GM18861 (cell line): ENCODE results near the gene RNF111.
"Not testable (repeated sequence)": the region's sequence is repeated elsewhere in the genome, so short reads cannot be mapped to it uniquely, and the experiment has no call there.

Experiments
- ATAC-seq: cut with Tn5 transposase; IDR thresholded peaks from one replicate; pipeline ENCODE4 v1.9.1; 2021; ENCODE audit not compliant: unreplicated experiment

The RNF111 gene

DNA sequence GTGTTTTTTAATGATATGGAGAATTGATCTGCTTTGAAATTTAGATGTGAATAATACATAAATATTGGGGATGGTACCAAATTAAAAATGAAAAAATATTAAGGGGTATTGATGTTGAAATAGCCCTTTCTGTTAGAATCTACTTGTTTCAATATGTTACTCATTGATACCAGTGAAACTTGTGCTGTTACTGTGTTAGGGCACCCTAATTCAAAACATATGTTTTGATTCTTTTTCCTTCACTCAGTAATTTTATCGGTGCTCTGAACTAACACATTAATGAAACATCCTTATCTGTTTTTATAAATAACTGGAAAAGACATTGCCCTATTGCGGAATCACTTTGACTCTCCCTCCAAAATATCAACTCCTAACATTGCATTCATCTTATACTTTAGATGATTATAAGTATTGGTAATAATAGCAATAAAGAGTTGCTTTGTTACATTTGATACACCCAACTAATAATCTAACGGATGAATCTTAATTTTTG is 65.5 kb downstream of the RNF111 start:
- ATAC-seq = no peak

DNA sequence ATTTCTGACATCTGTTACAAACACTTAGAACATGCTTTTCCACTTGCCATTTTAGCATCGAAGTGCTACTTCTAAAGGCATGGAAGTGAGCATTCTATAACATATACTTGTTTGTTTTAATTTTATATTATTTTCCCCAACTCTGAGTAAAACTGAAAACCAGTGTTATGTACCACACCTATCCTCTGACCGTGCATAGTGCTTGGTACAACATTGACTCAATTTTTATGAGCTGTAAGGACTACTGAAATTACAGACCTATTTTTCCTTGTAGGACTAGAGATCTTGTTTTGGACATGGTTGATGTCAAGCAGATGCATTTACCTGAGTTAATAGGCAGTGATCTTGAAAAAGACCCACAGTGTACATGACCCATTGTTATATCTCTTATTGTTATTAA is 66.0 kb downstream of the RNF111 start:
- no peak for ATAC-seq

GRCh38 chr15:59059076-59059597 is 71.7 kb downstream of the RNF111 start:
- ATAC-seq = no peak

DNA sequence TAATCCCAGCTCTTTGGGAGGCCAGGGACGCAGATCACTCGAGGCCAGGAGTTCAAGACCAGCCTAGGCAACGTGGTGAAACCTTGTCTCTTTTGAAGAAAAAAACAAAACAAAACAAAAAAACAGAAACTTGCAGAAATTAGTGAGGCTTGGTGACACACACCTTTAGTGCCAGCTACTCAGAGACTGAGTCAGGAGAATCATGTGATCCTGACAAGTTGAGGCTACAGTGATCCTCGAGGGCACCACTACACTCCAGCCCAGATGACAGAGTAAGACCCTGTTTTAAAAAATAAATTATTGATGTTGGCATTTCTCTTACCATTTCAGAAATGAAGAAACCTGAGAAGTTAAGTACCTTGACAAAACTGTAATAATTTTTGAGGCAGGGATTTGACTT is 72.9 kb downstream of the RNF111 start:
- no peak for ATAC-seq

- no peak for ATAC-seq
Measured at GRCh38 chr15:59063042-59063441, 75.6 kb downstream of the RNF111 start.

DNA sequence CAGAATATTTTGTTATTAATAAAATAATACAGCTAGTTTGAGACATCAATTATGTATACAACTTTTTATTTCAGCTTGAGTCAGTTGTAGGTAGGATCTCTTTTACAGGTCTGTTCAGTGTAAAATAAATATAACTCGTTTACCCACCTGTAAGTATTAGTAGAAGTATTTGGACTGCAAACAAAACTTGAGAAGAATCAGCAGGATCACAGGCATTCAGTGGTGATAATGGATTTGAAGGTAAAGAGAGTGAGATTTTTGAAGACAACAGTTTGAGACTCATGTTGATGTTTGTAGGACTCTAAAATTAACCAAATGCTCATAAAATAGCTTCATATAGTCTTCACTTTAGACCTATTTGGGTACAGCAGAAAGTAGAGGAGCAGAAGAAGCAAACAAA is 82.0 kb downstream of the RNF111 start:
- ATAC-seq = no peak

- ATAC-seq = no peak
Measured at GRCh38 chr15:59074607-59075006, 87.1 kb downstream of the RNF111 start.

GRCh38 chr15:59087731-59088130 is 100.3 kb downstream of the RNF111 start:
- ATAC-seq = no peak

DNA sequence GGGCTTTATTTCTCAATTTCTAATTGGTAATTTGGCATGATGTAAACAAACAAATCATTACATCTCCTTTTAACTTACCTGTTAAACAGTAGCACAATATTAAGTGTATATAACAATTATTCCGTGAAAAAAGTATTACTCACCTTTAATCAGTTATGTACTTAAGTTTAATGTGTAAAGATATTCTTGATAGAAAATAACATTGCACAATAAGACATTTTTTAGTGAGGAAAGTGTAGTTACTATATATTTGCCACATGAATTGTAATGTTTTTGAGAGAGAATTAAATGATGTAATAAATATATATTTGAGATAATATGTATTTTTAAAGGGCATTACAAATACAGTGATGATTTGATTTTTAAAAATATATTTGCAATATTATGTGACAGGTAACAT is 106.6 kb downstream of the RNF111 start:
- no peak for ATAC-seq

DNA sequence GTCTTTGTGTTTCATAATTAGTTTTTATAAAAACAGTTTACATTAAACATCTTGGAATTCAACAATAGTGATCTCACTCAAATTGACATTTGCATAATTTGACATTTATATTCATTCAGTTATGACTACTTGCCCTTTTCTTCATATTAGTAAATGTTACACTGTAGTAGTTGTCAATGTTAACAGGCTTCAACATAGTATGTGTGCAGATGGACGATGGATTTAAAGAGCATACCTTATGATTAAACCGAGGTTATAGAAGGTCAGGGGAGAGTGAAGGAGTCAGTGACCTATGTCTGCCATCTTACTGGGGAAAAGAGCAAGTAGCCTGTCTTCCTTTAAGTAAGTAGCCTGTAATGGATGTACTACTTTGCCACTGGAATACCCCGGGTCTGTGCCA is 109.0 kb downstream of the RNF111 start:
- ATAC-seq = no peak

DNA sequence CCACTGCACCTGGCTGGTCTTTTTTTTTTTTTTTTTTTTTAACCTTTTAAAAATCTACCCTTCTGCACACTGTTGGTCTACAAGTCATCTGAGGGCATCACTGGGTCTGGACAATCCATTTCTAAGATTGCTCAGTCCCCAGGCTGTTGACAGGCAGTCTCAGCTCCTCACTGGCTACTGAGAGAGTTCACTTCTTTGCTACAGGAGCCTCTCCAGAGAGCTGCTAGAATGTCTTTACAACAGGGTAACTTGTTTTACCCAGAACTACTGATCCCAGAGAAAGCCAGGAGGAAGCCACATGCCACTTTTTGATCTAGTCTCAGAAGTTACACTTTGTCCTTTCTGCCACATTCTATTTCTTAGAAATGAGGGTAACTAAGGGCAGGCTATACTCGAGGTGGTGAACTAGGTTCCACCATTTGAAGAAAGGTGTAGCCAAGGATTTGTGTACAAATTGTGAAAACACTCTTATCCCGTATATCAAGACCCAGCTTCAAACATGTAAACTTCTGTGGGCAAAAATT is 111.8 kb downstream of the RNF111 start:
- ATAC-seq = no peak

DNA sequence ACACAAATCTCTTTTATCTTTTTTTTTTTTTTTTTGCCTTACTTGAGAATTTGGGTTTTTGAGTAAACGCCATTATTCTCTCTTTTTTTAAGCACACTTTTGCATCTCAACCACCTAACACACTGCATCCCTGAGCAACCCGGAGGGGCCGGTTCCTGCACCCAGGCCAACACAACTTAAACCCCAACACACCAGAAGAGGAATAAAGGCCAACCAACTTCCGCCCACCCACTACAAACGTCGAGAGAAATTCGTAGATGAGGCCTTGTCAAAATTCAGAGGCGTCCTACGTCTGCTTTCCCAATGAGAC is 117.1 kb downstream of the RNF111 start:
- no peak for ATAC-seq

DNA sequence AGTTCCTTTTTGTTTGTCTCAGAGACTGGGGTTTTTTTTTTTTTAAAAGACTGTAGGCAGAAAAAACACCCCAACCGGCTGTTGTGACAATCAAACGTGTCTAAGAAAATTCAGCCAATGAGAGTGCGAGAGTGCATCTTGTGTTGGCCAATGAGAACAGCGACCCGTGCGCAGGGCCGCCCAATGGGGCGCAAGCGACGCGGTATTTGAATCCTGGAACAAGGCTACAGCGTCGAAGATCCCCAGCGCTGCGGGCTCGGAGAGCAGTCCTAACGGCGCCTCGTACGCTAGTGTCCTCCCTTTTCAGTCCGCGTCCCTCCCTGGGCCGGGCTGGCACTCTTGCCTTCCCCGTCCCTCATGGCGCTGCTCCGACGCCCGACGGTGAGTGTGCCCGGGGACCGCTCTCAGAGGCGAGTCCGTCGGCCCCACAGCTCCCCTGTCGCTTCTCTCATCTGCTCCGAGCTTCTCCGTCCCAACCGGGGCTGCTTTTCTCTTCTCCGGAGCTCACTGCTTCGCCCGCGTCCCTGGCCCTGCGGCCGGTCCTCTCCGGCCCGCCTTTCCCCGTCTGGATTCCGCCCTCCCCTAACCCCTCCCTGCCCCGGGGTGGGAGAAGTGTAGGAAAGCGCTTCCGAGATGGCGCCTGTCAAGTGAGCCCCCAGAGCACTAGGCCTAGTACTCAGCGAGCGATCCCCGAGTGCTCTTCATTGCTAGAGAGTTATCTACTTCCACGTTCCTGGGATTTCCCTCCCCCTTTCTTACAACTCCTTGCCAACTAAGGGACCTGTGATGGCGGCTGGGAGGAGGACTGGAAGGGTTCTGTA is 117.7 kb downstream of the RNF111 start, which contains the start of gene CCNB2:
TSS of gene CCNB2 (plus strand) at position 235 of the 821 bp plus-strand sequence. CDS start at position 358, 123 bp downstream.
- peak; percentile 95 for ATAC-seq

DNA sequence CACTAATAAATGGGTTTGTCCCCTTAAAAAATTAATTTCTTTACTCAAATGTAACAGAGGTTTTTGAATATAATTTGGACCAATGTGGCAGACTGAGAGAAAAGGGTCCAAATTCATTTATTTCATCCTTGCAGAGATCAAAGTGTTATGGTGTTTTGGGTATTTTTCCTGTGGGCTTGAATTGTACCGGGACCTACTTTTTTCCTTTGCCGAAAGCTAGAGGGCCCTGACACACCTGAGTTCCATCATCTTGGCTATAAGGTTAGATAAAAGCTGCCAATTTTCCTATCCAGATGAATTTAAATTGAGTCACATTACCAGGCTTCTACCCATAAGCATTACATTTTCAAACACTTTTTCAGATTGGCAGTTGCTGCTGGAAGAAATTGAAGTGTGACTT is 118.4 kb downstream of the RNF111 start:
- no peak for ATAC-seq

DNA sequence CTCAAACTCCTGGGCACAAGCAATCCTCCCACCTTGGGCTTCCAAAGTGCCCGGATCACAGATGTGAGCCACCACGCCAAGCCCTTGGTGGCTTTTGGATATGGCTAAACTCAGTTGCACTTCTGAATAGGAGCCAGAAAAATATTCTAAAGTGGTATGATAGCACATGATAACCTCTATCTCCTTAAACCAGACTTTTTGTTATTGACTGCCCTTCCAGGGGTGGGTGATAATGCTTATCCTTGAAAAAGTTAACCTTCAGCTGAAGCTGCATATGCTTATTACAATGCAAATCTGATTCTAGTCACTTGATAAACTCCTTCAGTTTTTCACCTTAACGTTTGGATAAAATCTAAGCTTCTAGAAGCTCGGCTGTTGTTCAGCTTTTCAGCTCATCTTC is 123.8 kb downstream of the RNF111 start:
- ATAC-seq = no peak

- ATAC-seq = no peak
Measured at GRCh38 chr15:59115047-59115446, 127.6 kb downstream of the RNF111 start.

GRCh38 chr15:59116141-59116540 is 128.7 kb downstream of the RNF111 start:
- no peak for ATAC-seq

DNA sequence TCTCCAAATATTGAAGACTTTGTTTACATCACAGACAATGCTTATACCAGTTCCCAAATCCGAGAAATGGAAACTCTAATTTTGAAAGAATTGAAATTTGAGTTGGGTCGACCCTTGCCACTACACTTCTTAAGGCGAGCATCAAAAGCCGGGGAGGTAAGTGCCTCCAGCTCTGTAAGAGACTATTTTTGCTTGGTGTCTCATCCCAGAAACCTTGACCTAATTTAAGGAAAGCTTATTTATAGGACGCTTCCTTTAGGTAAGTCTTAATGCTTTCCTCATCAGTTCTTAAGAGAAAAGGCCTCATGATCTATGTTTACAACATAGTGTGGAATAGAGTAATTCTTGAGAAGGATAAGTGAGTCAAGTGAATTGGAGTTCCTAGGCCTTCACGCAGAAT is 129.3 kb downstream of the RNF111 start:
- no peak for ATAC-seq

- no peak for ATAC-seq
Measured at GRCh38 chr15:59119625-59120024, 132.2 kb downstream of the RNF111 start.

DNA sequence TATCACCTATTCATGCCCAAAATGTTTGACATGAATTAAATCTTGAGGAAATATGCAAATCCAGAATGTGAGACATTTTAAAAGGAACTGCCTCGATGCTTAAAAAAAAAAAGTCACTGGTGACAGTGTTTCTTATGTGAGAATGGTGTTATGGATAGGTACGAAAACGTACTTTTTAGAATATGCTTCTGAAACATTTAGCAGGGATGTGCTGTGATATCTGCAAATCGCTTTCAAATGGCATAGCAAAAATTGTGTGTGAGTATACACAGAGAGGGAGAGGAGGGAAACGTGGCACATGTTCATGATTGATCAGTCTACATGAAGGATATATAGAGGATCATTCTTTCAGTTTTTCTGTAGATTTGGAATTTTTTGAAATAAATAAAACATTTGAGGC is 133.5 kb downstream of the RNF111 start:
- ATAC-seq = no peak

DNA sequence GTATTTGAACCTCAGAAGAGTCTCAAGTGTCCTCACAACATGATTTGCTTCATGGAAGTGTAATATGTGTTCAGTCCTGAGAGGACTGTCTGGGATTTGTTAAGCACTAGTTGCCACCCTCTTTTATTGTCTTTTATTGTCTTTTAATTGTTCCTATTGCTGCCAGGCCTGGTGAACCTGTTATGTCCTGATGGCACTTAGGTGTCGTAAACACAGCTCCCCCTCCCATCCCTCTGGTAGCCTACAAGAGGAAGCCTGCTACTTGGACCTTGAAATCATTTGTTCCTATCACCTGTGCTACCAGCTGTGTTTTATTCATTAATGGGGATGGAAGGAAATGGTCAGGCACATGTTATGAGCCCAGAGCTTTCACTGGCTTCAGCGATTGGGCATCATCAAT is 136.8 kb downstream of the RNF111 start:
- ATAC-seq = no peak

DNA sequence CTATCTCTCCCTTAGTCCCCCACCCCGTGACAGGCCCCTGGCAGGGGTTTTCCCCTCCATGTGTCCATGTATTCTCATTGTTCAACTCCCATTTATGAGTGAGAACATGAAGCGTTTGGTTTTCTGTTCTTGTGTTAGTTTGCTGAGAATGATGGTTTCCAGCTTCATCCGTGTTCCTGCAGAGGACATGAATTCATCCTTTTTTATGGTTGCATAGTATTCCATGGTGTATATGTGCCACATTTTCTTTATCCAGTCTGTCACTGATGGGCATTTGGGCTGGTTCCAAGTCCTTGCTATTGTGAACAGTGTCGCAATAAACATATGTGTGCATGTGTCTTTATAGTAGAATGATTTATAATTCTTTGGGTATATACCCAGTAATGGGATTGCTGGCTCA is 138.2 kb downstream of the RNF111 start:
- ATAC-seq = not testable (repeated sequence)

GRCh38 chr15:59127255-59127654 is 139.8 kb downstream of the RNF111 start:
- ATAC-seq = not testable (repeated sequence)
